Astrocyte (in vitro differentiated cells and primary cell): Measurements from ENCODE around the gene MECR. TPM values are rescaled to one million over a fixed set of nuclear protein-coding genes. Genes with fewer than 3 reads are reported as not detected.

Experiments used
- DNase-seq: peaks from one replicate; pipeline ENCODE4 v3.0.0-alpha.2; 2010; ENCODE audit warnings: low read depth
- FAIRE-seq: peaks from 2 replicates; lab custom pipeline; 2011; peaks lifted over from hg19 to GRCh38; lab: Jason Lieb, UNC
- H2AFZ ChIP-seq: 2 replicates; pipeline ENCODE4 v1.6.0; 2012; ENCODE audit warnings: low read depth, low read length, inconsistent platforms
- H3K27ac ChIP-seq: 2 replicates; pipeline ENCODE4 v1.5.1; 2011; ENCODE audit warnings: low read depth, low read length, inconsistent platforms
- H3K27me3 ChIP-seq: 2 replicates; pipeline ENCODE4 v1.6.0; 2011; ENCODE audit warnings: low read length, inconsistent platforms; ENCODE audit not compliant: insufficient read depth
- H3K36me3 ChIP-seq: 2 replicates; pipeline ENCODE4 v1.5.1; 2011; ENCODE audit warnings: low read length, inconsistent platforms; ENCODE audit not compliant: insufficient read depth
- H3K4me1 ChIP-seq: 2 replicates; pipeline ENCODE4 v1.5.1; 2011; ENCODE audit warnings: low read length, inconsistent platforms; ENCODE audit not compliant: insufficient read depth
- H3K4me2 ChIP-seq: 2 replicates; pipeline ENCODE4 v1.6.0; 2012; ENCODE audit warnings: low read length, inconsistent platforms
- H3K4me3 ChIP-seq: 2 replicates; pipeline ENCODE4 v1.5.1; 2011; ENCODE audit warnings: low read depth, mild to moderate bottlenecking, low read length, inconsistent platforms; ENCODE audit not compliant: insufficient read depth
- H3K79me2 ChIP-seq: 2 replicates; pipeline ENCODE4 v1.6.0; 2012; ENCODE audit warnings: mild to moderate bottlenecking, low read length, inconsistent platforms; ENCODE audit not compliant: insufficient read depth
- H3K9ac ChIP-seq: 2 replicates; pipeline ENCODE4 v1.6.0; 2012; ENCODE audit warnings: mild to moderate bottlenecking, low read length, inconsistent platforms
- H3K9me3 ChIP-seq: 2 replicates; pipeline ENCODE4 v1.5.1; 2012; ENCODE audit warnings: low read depth, mild to moderate bottlenecking, low read length, inconsistent platforms; ENCODE audit not compliant: insufficient read depth
- H4K20me1 ChIP-seq: 2 replicates; pipeline ENCODE4 v1.6.0; 2012; ENCODE audit warnings: low read length, inconsistent platforms; ENCODE audit not compliant: insufficient read depth
- H3K27ac Mint-ChIP-seq: one replicate; pipeline ENCODE4 v1.8.0; 2021; ENCODE audit warnings: mild to moderate bottlenecking, mixed read lengths; ENCODE audit not compliant: unreplicated experiment
- H3K27me3 Mint-ChIP-seq: one replicate; pipeline ENCODE4 v1.8.0; 2021; ENCODE audit warnings: low read depth, mixed read lengths; ENCODE audit not compliant: unreplicated experiment
- H3K36me3 Mint-ChIP-seq: one replicate; pipeline ENCODE4 v1.8.0; 2021; ENCODE audit warnings: low read depth, mixed read lengths; ENCODE audit not compliant: unreplicated experiment
- H3K4me1 Mint-ChIP-seq: one replicate; pipeline ENCODE4 v1.8.0; 2021; ENCODE audit warnings: low read depth, mixed read lengths; ENCODE audit not compliant: unreplicated experiment
- H3K4me3 Mint-ChIP-seq: one replicate; pipeline ENCODE4 v1.8.0; 2021; ENCODE audit warnings: mild to moderate bottlenecking, moderate library complexity, mixed read lengths; ENCODE audit not compliant: unreplicated experiment
- H3K9me3 Mint-ChIP-seq: one replicate; pipeline ENCODE4 v1.8.0; 2021; ENCODE audit warnings: mild to moderate bottlenecking, mixed read lengths; ENCODE audit not compliant: unreplicated experiment
- EZH2 ChIP-seq: IDR thresholded peaks from 2 replicates; pipeline ENCODE4 v1.6.1; 2012; ENCODE audit warnings: mild to moderate bottlenecking, low read length, inconsistent platforms; ENCODE audit not compliant: insufficient read depth
- total RNA-seq: library from RNA; stranded (reverse); gene quantifications from 2 replicates; pipeline ENCODE4 v1.2.1, GENCODE V29; 2021
- TF ChIP-seq, protein P1 (sequence below): IDR thresholded peaks from 2 replicates; pipeline ENCODE4 v1.5.1; 2011; ENCODE audit warnings: low read depth, mild to moderate bottlenecking, inconsistent platforms, low read length, moderate library complexity; ENCODE audit not compliant: insufficient read depth

The MECR gene
- total RNA-seq, 1 donor from 2014 or later = 25.1 TPM

DNA sequence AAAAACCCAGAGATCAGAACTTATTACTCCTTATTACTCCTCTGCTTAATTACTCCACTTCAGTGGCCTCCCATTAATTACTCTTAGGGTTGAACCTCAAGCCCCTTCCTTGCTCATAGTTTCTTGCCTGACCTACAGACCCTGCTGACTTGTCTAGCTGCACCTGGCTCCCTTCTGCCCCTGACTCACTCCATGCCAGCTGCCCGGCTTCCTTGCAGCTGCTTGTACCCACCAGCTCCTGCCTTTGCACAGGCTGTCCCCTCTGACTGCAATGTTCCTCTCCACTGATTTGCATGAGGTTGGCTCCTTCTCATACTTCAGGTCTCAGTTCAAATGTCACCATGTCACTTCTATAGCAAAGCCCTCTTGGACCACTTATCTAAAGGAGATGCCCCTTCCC is 3.7 kb upstream of the MECR start:
- peaks cover 15% of the 10 kb centered on the region for H3K4me1 Mint-ChIP-seq
- no peaks in the 10 kb centered on the region for H3K27me3 ChIP-seq
- no peak overlapping the region for H3K4me3 ChIP-seq
- H3K36me3 Mint-ChIP-seq = peaks cover 1% of the 10 kb centered on the region
- no peak overlapping the region for H3K4me2 ChIP-seq
- H2AFZ ChIP-seq = no peak overlapping the region
- no peaks in the 10 kb centered on the region for H3K9me3 Mint-ChIP-seq
- H3K79me2 ChIP-seq = peaks cover 34% of the 10 kb centered on the region
- DNase-seq = no peak
- no peak overlapping the region for H3K27ac ChIP-seq
- H3K36me3 ChIP-seq = no peaks in the 10 kb centered on the region
- peaks cover 16% of the 10 kb centered on the region for H4K20me1 ChIP-seq
- H3K4me1 ChIP-seq = peaks cover 26% of the 10 kb centered on the region
- peaks cover 11% of the 10 kb centered on the region for H3K27me3 Mint-ChIP-seq
- H3K9ac ChIP-seq = no peak overlapping the region
- no peak overlapping the region for H3K4me3 Mint-ChIP-seq
- no peaks in the 10 kb centered on the region for H3K9me3 ChIP-seq
- FAIRE-seq = no peak
- H3K27ac Mint-ChIP-seq = no peak overlapping the region
- TF ChIP-seq EZH2 = no peak
- TF ChIP-seq, protein P1, sequence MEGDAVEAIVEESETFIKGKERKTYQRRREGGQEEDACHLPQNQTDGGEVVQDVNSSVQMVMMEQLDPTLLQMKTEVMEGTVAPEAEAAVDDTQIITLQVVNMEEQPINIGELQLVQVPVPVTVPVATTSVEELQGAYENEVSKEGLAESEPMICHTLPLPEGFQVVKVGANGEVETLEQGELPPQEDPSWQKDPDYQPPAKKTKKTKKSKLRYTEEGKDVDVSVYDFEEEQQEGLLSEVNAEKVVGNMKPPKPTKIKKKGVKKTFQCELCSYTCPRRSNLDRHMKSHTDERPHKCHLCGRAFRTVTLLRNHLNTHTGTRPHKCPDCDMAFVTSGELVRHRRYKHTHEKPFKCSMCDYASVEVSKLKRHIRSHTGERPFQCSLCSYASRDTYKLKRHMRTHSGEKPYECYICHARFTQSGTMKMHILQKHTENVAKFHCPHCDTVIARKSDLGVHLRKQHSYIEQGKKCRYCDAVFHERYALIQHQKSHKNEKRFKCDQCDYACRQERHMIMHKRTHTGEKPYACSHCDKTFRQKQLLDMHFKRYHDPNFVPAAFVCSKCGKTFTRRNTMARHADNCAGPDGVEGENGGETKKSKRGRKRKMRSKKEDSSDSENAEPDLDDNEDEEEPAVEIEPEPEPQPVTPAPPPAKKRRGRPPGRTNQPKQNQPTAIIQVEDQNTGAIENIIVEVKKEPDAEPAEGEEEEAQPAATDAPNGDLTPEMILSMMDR = no peak

DNA sequence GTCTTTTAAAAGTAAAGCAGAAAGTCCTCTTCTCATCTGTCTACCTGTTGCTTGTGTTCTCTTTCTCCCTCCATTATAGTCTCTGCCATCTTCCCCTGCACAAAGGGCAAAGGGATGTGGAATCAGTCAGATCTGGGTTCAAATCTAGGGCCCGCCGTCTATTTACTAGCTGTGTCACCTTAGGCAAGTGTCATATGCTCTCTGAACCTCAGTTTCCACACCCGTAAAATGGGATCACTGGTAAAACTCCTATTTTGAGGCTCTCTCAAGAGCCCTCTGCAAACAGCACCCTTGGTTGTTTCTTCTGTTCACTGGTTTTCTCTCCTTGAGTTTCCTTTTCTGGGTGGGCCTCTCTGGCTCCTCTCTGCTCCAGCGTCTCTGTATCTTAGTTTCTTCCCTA is 3.0 kb upstream of the MECR start:
- Histone ChIP-seq H3K4me3 (no peak overlapping the region), H3K36me3 (no peaks in the 10 kb centered on the region), H3K79me2 (peaks cover 29% of the 10 kb centered on the region), H3K27ac (no peak overlapping the region), H3K27me3 (no peaks in the 10 kb centered on the region), H3K4me1 (peaks cover 21% of the 10 kb centered on the region), H4K20me1 (peaks cover 9% of the 10 kb centered on the region), H2AFZ (no peak overlapping the region), H3K4me2 (no peak overlapping the region), H3K9me3 (no peaks in the 10 kb centered on the region), H3K9ac (no peak overlapping the region)
- TF ChIP-seq EZH2 = no peak
- TF ChIP-seq, protein P1 = no peak
- DNase-seq (no peak), FAIRE-seq (no peak)
- Mint-ChIP-seq H3K27me3 (peaks cover 11% of the 10 kb centered on the region), H3K27ac (no peak overlapping the region), H3K4me1 (peaks cover 8% of the 10 kb centered on the region), H3K36me3 (peaks cover 1% of the 10 kb centered on the region), H3K4me3 (no peak overlapping the region), H3K9me3 (no peaks in the 10 kb centered on the region)

DNA sequence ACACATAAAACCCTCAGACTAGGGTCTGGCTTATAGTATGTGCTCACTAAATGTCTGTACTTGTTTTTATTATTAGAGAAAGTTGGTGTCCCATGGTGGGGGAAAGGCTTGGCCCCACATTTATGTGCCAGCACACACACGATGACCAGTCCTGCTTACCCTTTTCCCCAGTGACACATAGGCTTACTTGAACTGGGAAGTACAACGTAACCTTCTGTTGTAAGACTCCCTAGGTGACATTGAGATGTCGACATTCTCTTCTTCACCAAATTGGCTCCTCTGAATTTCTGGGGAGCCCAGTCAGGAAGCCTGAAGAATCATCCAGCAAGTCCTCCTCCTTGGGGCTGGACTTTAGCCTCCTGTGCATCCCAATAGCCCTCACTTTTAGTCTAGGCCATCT is 1.7 kb upstream of the MECR start:
- peaks cover 6% of the 10 kb centered on the region for H4K20me1 ChIP-seq
- no peak overlapping the region for H3K4me2 ChIP-seq
- TF ChIP-seq, protein P1 = no peak
- TF ChIP-seq EZH2 = no peak
- Mint-ChIP-seq H3K4me3 (no peak overlapping the region), H3K9me3 (no peaks in the 10 kb centered on the region), H3K27ac (no peak overlapping the region), H3K27me3 (peaks cover 11% of the 10 kb centered on the region), H3K36me3 (no peaks in the 10 kb centered on the region), H3K4me1 (peaks cover 6% of the 10 kb centered on the region)
- no peak overlapping the region for H3K4me3 ChIP-seq
- no peaks in the 10 kb centered on the region for H3K27me3 ChIP-seq
- no peak for DNase-seq
- H3K27ac ChIP-seq = no peak overlapping the region
- H3K36me3 ChIP-seq = no peaks in the 10 kb centered on the region
- FAIRE-seq = no peak
- peaks cover 27% of the 10 kb centered on the region for H3K79me2 ChIP-seq
- no peaks in the 10 kb centered on the region for H3K9me3 ChIP-seq
- H3K4me1 ChIP-seq = peaks cover 12% of the 10 kb centered on the region
- no peak overlapping the region for H3K9ac ChIP-seq
- no peak overlapping the region for H2AFZ ChIP-seq
